Endodermal cell (in vitro differentiated cells): ENCODE measurements around the gene ROBO3. TPM values are rescaled to one million over a fixed set of nuclear protein-coding genes. Genes with fewer than 3 reads are reported as not detected.

Experiments used
- DNase-seq: peaks from one replicate; pipeline ENCODE4 v3.0.0-alpha.2; 2017
- H3K27ac ChIP-seq: 2 replicates; pipeline ENCODE4 v1.5.1; 2013; ENCODE audit warnings: mild to moderate bottlenecking, low read depth, low read length, moderate library complexity
- H3K27me3 ChIP-seq: 2 replicates; pipeline ENCODE4 v1.6.1; 2013; ENCODE audit warnings: mild to moderate bottlenecking, low read length, moderate library complexity; ENCODE audit not compliant: insufficient read depth, control insufficient read depth, poor library complexity, severe bottlenecking
- H3K36me3 ChIP-seq: 2 replicates; pipeline ENCODE4 v1.7.0; 2013; ENCODE audit warnings: mild to moderate bottlenecking, low read length, moderate library complexity; ENCODE audit not compliant: control insufficient read depth, insufficient read depth
- H3K4me1 ChIP-seq: one replicate; pipeline ENCODE4 v1.7.0; 2013; ENCODE audit warnings: low read length; ENCODE audit not compliant: control insufficient read depth, insufficient read depth
- H3K4me3 ChIP-seq: 2 replicates; pipeline ENCODE4 v1.5.1; 2013; ENCODE audit warnings: mild to moderate bottlenecking, low read length, moderate library complexity
- H3K9ac ChIP-seq: 2 replicates; pipeline ENCODE4 v1.6.1; 2013; ENCODE audit warnings: mild to moderate bottlenecking, low read length, moderate library complexity; ENCODE audit not compliant: poor library complexity, severe bottlenecking; ENCODE audit errors: extremely low read depth
- H3K9me3 ChIP-seq: 2 replicates; pipeline ENCODE4 v1.6.1; 2013; ENCODE audit warnings: mild to moderate bottlenecking, low read length, moderate library complexity; ENCODE audit not compliant: control insufficient read depth
- H3K27ac Mint-ChIP-seq: 2 replicates; pipeline ENCODE4 v1.8.0; 2020; ENCODE audit warnings: mixed read lengths
- H3K27me3 Mint-ChIP-seq: 2 replicates; pipeline ENCODE4 v1.8.0; 2021; ENCODE audit warnings: mild to moderate bottlenecking, mixed read lengths; ENCODE audit not compliant: insufficient read depth
- H3K36me3 Mint-ChIP-seq: 2 replicates; pipeline ENCODE4 v1.8.0; 2020; ENCODE audit warnings: low read depth, mixed read lengths
- H3K4me1 Mint-ChIP-seq: 2 replicates; pipeline ENCODE4 v1.8.0; 2020; ENCODE audit warnings: mixed read lengths
- H3K4me3 Mint-ChIP-seq: 2 replicates; pipeline ENCODE4 v1.8.0; 2020; ENCODE audit warnings: mild to moderate bottlenecking, moderate library complexity, mixed read lengths
- H3K9me3 Mint-ChIP-seq: 2 replicates; pipeline ENCODE4 v1.8.0; 2020; ENCODE audit warnings: mild to moderate bottlenecking, mixed read lengths
- CTCF ChIP-seq: fragments of 200-600 bp; sonication (generic); conservative IDR thresholded peaks from 2 replicates; pipeline ENCODE4 v1.5.0; 2021; ENCODE audit warnings: antibody characterized with exemption, mild to moderate bottlenecking
- WGBS, 2 experiments: methylation state at CpG; one replicate each; pipeline versions ENCODE4 v1.1.5 to v1.1.7; 2013; ENCODE audit warnings: missing lambda C conversion rate in 2 of 2, mixed read lengths in 1 of 2; ENCODE audit not compliant: insufficient coverage in 1 of 2, insufficient read length in 1 of 2; 5-methylcytosine and 5-hydroxymethylcytosine counted together
- total RNA-seq, 2 donors: library from RNA; stranded (reverse); fragmentation: NEBNext Ultra II Directional in 1 of 2; extraction: Animal tissue kit (Norgen Biotek cat#: 25700) in 1 of 2; gene quantifications; 2 replicates in 1 of 2; 3 replicates in 1 of 2; pipeline ENCODE4 v1.2.1, GENCODE V29; 2021

Gene ROBO3
- total RNA-seq, 2 donors from 2014 or later, result 15.3 to 16.2 TPM

- Histone ChIP-seq H3K36me3 (no peaks in the 10 kb centered on the region), H3K27ac (no peak overlapping the region), H3K27me3 (peaks cover 52% of the 10 kb centered on the region), H3K9ac (no peak overlapping the region), H3K4me3 (no peak overlapping the region), H3K4me1 (no peaks in the 10 kb centered on the region), H3K9me3 (no peaks in the 10 kb centered on the region)
- TF ChIP-seq CTCF, result no peak
- no peak for DNase-seq
- Mint-ChIP-seq H3K4me3 (no peak overlapping the region), H3K27ac (no peak overlapping the region), H3K4me1 (no peaks in the 10 kb centered on the region), H3K27me3 (peaks cover 73% of the 10 kb centered on the region), H3K36me3 (no peaks in the 10 kb centered on the region), H3K9me3 (no peaks in the 10 kb centered on the region)
- 91 to 94% methylated on average over 3 to 4 of the region's 4 CpGs for WGBS, 2 experiments
Measured at GRCh38 chr11:124922831-124923230, 57.6 kb downstream of the ROBO3 start.

GRCh38 chr11:124923296-124923695 is 58.1 kb downstream of the ROBO3 start:
- no peaks in the 10 kb centered on the region for H3K9me3 Mint-ChIP-seq
- TF ChIP-seq CTCF, result no peak
- H3K27me3 Mint-ChIP-seq, result peaks cover 73% of the 10 kb centered on the region
- no peak overlapping the region for H3K4me3 Mint-ChIP-seq
- H3K4me3 ChIP-seq, result no peak overlapping the region
- H3K9me3 ChIP-seq, result no peaks in the 10 kb centered on the region
- no peak overlapping the region for H3K27ac Mint-ChIP-seq
- no peaks in the 10 kb centered on the region for H3K36me3 ChIP-seq
- H3K27me3 ChIP-seq, result peaks cover 52% of the 10 kb centered on the region
- H3K27ac ChIP-seq, result no peak overlapping the region
- no peak for DNase-seq
- H3K36me3 Mint-ChIP-seq, result no peaks in the 10 kb centered on the region
- no peaks in the 10 kb centered on the region for H3K4me1 Mint-ChIP-seq
- H3K4me1 ChIP-seq, result no peaks in the 10 kb centered on the region
- H3K9ac ChIP-seq, result no peak overlapping the region

- no peaks in the 10 kb centered on the region for H3K36me3 ChIP-seq
- no peak overlapping the region for H3K4me3 Mint-ChIP-seq
- H3K9ac ChIP-seq, result no peak overlapping the region
- TF ChIP-seq CTCF, result no peak
- no peak for DNase-seq
- H3K27ac ChIP-seq, result no peak overlapping the region
- no peaks in the 10 kb centered on the region for H3K9me3 ChIP-seq
- H3K27me3 ChIP-seq, result peaks cover 5% of the 10 kb centered on the region
- WGBS, 2 experiments, result 75 to 77% methylated on average over 3 to 4 of the region's 4 CpGs
- H3K9me3 Mint-ChIP-seq, result no peaks in the 10 kb centered on the region
- H3K27me3 Mint-ChIP-seq, result peaks cover 36% of the 10 kb centered on the region
- no peak overlapping the region for H3K4me3 ChIP-seq
- no peaks in the 10 kb centered on the region for H3K4me1 ChIP-seq
- H3K36me3 Mint-ChIP-seq, result no peaks in the 10 kb centered on the region
- H3K27ac Mint-ChIP-seq, result no peak overlapping the region
- H3K4me1 Mint-ChIP-seq, result no peaks in the 10 kb centered on the region
Measured at GRCh38 chr11:124928942-124929665, 63.9 kb downstream of the ROBO3 start.
